ENCODE data around the gene SLC35F4.

Gene SLC35F4

GRCh38 chr14:57848786-57849185, 17.1 kb downstream of the SLC35F4 start:
- DNase-seq (ENCODE audit: low read depth, low spot score) = no peak

- no peak for DNase-seq (ENCODE audit: low read depth, low spot score)
Measured at GRCh38 chr14:57848353-57848752, 17.5 kb downstream of the SLC35F4 start.

GRCh38 chr14:57847706-57848105, 18.2 kb downstream of the SLC35F4 start:
- no peak for DNase-seq (ENCODE audit: low read depth, low spot score)

GRCh38 chr14:57847096-57847495, 18.8 kb downstream of the SLC35F4 start:
- DNase-seq (ENCODE audit: low read depth, low spot score) = no peak

- DNase-seq (ENCODE audit: low read depth, low spot score) = no peak
Measured at GRCh38 chr14:57846596-57846995, 19.3 kb downstream of the SLC35F4 start.

GRCh38 chr14:57845802-57846531, 19.9 kb downstream of the SLC35F4 start:
- no peak for DNase-seq (ENCODE audit: low read depth, low spot score)

GRCh38 chr14:57845316-57845715, 20.6 kb downstream of the SLC35F4 start:
- no peak for DNase-seq (ENCODE audit: low read depth, low spot score)

GRCh38 chr14:57837267-57837666, 28.6 kb downstream of the SLC35F4 start:
- no peak for DNase-seq (ENCODE audit: low read depth, low spot score)

- no peak for DNase-seq (ENCODE audit: low read depth, low spot score)
Measured at GRCh38 chr14:57835766-57836165, 30.1 kb downstream of the SLC35F4 start.

GRCh38 chr14:57834961-57835360, 30.9 kb downstream of the SLC35F4 start:
- DNase-seq (ENCODE audit: low read depth, low spot score) = no peak

- no peak for DNase-seq (ENCODE audit: low read depth, low spot score)
Measured at GRCh38 chr14:57834001-57834598, 31.8 kb downstream of the SLC35F4 start.

GRCh38 chr14:57833323-57833722, 32.6 kb downstream of the SLC35F4 start:
- no peak for DNase-seq (ENCODE audit: low read depth, low spot score)

- no peak for DNase-seq (ENCODE audit: low read depth, low spot score)
Measured at GRCh38 chr14:57831981-57832380, 33.9 kb downstream of the SLC35F4 start.

- no peak for DNase-seq (ENCODE audit: low read depth, low spot score)
Measured at GRCh38 chr14:57828713-57829112, 37.2 kb downstream of the SLC35F4 start.

- no peak for DNase-seq (ENCODE audit: low read depth, low spot score)
Measured at GRCh38 chr14:57823015-57823660, 42.8 kb downstream of the SLC35F4 start.

GRCh38 chr14:57822081-57822480, 43.8 kb downstream of the SLC35F4 start:
- DNase-seq (ENCODE audit: low read depth, low spot score) = no peak

GRCh38 chr14:57820581-57820980, 45.3 kb downstream of the SLC35F4 start:
- DNase-seq (ENCODE audit: low read depth, low spot score) = no peak

- DNase-seq (ENCODE audit: low read depth, low spot score) = no peak
Measured at GRCh38 chr14:57818511-57818910, 47.4 kb downstream of the SLC35F4 start.

GRCh38 chr14:57816568-57817284, 49.2 kb downstream of the SLC35F4 start:
- no peak for DNase-seq (ENCODE audit: low read depth, low spot score)

GRCh38 chr14:57814726-57815125, 51.2 kb downstream of the SLC35F4 start:
- no peak for DNase-seq (ENCODE audit: low read depth, low spot score)

GRCh38 chr14:57812741-57813140, 53.2 kb downstream of the SLC35F4 start:
- DNase-seq (ENCODE audit: low read depth, low spot score) = no peak

GRCh38 chr14:57811998-57812546, 53.8 kb downstream of the SLC35F4 start:
- no peak for DNase-seq (ENCODE audit: low read depth, low spot score)

Data from activated CD4-positive, CD25-positive, alpha-beta regulatory T cell treated with anti-CD3 and anti-CD28 coated beads, Interleukin-2, amount 50 U/mL, for 16 hours (primary cell).